Measurements from ENCODE around the gene SPDYE16. TPM values are rescaled to one million over a fixed set of nuclear protein-coding genes. Genes with fewer than 3 reads are reported as not detected.
A peak's percentile ranks its signal among the peaks of the same experiment; 100 is the strongest.
"Not testable (repeated sequence)": the region's sequence is repeated elsewhere in the genome, so short reads cannot be mapped to it uniquely, and the experiment has no call there.

Gene SPDYE16
- total and polyA plus RNA-seq, 10 of the 15 experiments (the other 5 are each of a cell fraction or from before 2014, with no cell fraction given): 0.04 to 0.92 (median 0.07) TPM; not detected in 1

DNA sequence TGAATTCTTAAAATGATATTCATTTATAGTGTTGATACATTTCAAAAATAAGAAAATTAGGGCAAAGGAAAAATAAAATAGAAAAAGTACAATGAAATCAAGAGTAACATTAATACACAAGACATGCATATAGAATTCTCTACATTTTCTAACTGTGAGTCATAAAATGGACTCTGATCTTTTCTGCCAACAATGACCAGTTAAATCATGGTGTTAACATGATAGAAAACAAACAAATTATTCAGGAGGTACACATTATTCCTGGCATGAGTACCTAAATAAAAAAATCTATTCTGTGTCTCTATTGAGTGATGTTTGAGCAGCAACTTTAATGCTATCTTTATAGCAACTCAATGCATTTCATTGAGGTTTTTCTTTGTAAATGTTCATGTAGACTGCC is 25.6 kb upstream of the SPDYE16 start:
- POLR2A ChIA-PET, FAIRE-seq: not testable (repeated sequence)

DNA sequence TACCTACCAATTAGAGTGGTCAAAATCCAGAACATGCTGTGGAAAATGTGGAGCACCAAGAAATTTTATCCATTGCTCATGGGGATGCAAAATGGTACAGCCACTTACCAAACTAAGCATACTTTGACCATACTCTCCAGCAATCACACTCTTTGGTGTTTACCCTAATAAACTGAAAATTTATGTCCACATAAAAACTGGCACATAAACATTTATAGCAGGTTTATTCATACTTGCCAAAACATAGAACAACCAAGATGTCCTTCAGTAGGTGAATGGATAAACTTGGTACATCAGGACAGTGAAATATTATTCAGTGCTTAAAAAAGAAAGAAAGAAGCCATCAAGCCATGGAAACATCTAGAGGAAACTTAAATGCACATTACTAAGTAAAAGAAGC is 24.7 kb upstream of the SPDYE16 start:
- H3K36me3 ChIP-seq (ENCODE audit: control insufficient read depth in 2 of 2, insufficient read depth in 2 of 2, low read length in 1 of 2); POLR2A ChIA-PET; H3K4me3 ChIP-seq; H3K27ac ChIP-seq (ENCODE audit: control insufficient read depth, insufficient read depth); H3K79me2 ChIP-seq (ENCODE audit: control insufficient read depth, insufficient read depth, low read length); FAIRE-seq; H3K9ac ChIP-seq (ENCODE audit: control insufficient read depth, insufficient read depth, low read length); H3K4me2 ChIP-seq (ENCODE audit: control insufficient read depth, insufficient read depth); DNase-seq (ENCODE audit: low read depth, low spot score); intact Hi-C loops (cut with micrococcal nuclease; ENCODE audit: unreplicated experiment); H3K4me1 ChIP-seq (ENCODE audit: control insufficient read depth, insufficient read depth, low read length); H3K27me3 ChIP-seq (replicated peaks in 1 of 2; ENCODE audit: control insufficient read depth in 2 of 2, insufficient read depth in 2 of 2, low read length in 1 of 2); H3K9me3 ChIP-seq (replicated peaks; ENCODE audit: control insufficient read depth, insufficient read depth, low read length); ATAC-seq; SMC1A ChIA-PET (ENCODE audit: uncharacterized antibody, unreplicated experiment); H2AFZ ChIP-seq (ENCODE audit: control insufficient read depth, low read depth, low read length); in situ Hi-C loops (cut with MboI); H4K20me1 ChIP-seq (ENCODE audit: control insufficient read depth, insufficient read depth); CTCF ChIA-PET; RAD21 ChIA-PET (ENCODE audit: unreplicated experiment): not testable (repeated sequence)
- TSS peak; percentile 11 for BruUV-seq (replicated peaks)

More for the DNA sequence above, 25.6 kb upstream of the SPDYE16 start:
- intact Hi-C loops (cut with micrococcal nuclease; ENCODE audit: unreplicated experiment); BruUV-seq (replicated peaks); H4K20me1 ChIP-seq (ENCODE audit: control insufficient read depth, insufficient read depth); H2AFZ ChIP-seq (ENCODE audit: control insufficient read depth, low read depth, low read length); H3K9me3 ChIP-seq (replicated peaks; ENCODE audit: control insufficient read depth, insufficient read depth, low read length); H3K36me3 ChIP-seq (ENCODE audit: control insufficient read depth in 2 of 2, insufficient read depth in 2 of 2, low read length in 1 of 2); CTCF ChIA-PET; ATAC-seq; H3K4me1 ChIP-seq (ENCODE audit: control insufficient read depth, insufficient read depth, low read length); H3K79me2 ChIP-seq (ENCODE audit: control insufficient read depth, insufficient read depth, low read length); in situ Hi-C loops (cut with MboI); H3K27me3 ChIP-seq (replicated peaks in 1 of 2; ENCODE audit: control insufficient read depth in 2 of 2, insufficient read depth in 2 of 2, low read length in 1 of 2); H3K4me3 ChIP-seq; SMC1A ChIA-PET (ENCODE audit: uncharacterized antibody, unreplicated experiment); DNase-seq (ENCODE audit: low read depth, low spot score); RAD21 ChIA-PET (ENCODE audit: unreplicated experiment); H3K4me2 ChIP-seq (ENCODE audit: control insufficient read depth, insufficient read depth); H3K9ac ChIP-seq (ENCODE audit: control insufficient read depth, insufficient read depth, low read length); H3K27ac ChIP-seq (ENCODE audit: control insufficient read depth, insufficient read depth): not testable (repeated sequence)

DNA sequence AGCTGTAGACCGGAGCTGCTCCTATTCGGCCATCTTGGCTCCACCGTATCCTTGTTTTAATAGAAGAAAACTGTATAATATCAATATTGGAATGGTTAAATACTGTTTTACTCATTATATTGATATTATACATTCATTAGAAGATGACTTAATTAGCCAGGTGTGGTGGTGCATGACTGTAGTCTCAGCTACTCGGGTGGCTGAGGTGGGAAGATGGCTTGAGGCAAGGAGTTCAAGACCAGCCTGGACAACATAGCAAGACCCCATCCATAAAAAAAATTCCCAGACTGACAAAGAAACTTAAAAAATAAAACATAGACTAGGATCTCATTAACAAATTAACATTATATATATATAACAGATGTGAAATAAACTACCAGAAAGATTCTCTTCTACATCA is 24.2 kb upstream of the SPDYE16 start:
- H4K20me1 ChIP-seq (ENCODE audit: control insufficient read depth, insufficient read depth); H3K36me3 ChIP-seq (ENCODE audit: control insufficient read depth in 2 of 2, insufficient read depth in 2 of 2, low read length in 1 of 2); in situ Hi-C loops (cut with MboI); FAIRE-seq; H3K4me3 ChIP-seq; RAD21 ChIA-PET (ENCODE audit: unreplicated experiment); H3K4me1 ChIP-seq (ENCODE audit: control insufficient read depth, insufficient read depth, low read length); intact Hi-C loops (cut with micrococcal nuclease; ENCODE audit: unreplicated experiment); CTCF ChIA-PET; H3K27me3 ChIP-seq (replicated peaks in 1 of 2; ENCODE audit: control insufficient read depth in 2 of 2, insufficient read depth in 2 of 2, low read length in 1 of 2); H3K4me2 ChIP-seq (ENCODE audit: control insufficient read depth, insufficient read depth); SMC1A ChIA-PET (ENCODE audit: uncharacterized antibody, unreplicated experiment); POLR2A ChIA-PET; H3K79me2 ChIP-seq (ENCODE audit: control insufficient read depth, insufficient read depth, low read length); H3K9ac ChIP-seq (ENCODE audit: control insufficient read depth, insufficient read depth, low read length); H3K27ac ChIP-seq (ENCODE audit: control insufficient read depth, insufficient read depth); ATAC-seq; H3K9me3 ChIP-seq (replicated peaks; ENCODE audit: control insufficient read depth, insufficient read depth, low read length); BruUV-seq (replicated peaks); DNase-seq (ENCODE audit: low read depth, low spot score); H2AFZ ChIP-seq (ENCODE audit: control insufficient read depth, low read depth, low read length): not testable (repeated sequence)
- 4% methylated on average over 1 of the region's 4 CpGs for WGBS (ENCODE audit: insufficient coverage, insufficient replicate concordance, low lambda C conversion rate, missing lambda C conversion rate)

DNA sequence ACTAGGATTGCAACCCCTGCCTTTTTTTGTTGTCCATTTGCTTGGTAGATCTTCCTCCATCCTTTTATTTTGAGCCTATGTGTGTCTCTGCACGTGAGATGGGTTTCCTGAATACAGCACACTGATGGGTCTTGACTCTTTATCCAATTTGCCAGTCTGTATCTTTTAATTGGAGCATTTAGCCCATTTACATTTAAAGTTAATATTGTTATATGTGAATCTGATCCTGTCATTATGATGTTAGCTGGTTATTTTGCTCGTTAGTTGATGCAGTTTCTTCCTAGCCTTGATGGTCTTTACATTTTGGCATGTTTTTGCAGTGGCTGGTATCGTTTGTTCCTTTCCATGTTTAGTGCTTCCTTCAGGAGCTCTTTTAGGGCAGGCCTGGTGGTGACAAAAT is 21.9 kb upstream of the SPDYE16 start:
- H3K27me3 ChIP-seq (replicated peaks in 1 of 2; ENCODE audit: control insufficient read depth in 2 of 2, insufficient read depth in 2 of 2, low read length in 1 of 2); H3K79me2 ChIP-seq (ENCODE audit: control insufficient read depth, insufficient read depth, low read length); H2AFZ ChIP-seq (ENCODE audit: control insufficient read depth, low read depth, low read length); SMC1A ChIA-PET (ENCODE audit: uncharacterized antibody, unreplicated experiment); RAD21 ChIA-PET (ENCODE audit: unreplicated experiment); H3K9ac ChIP-seq (ENCODE audit: control insufficient read depth, insufficient read depth, low read length); intact Hi-C loops (cut with micrococcal nuclease; ENCODE audit: unreplicated experiment); DNase-seq (ENCODE audit: low read depth, low spot score); ATAC-seq; H3K27ac ChIP-seq (ENCODE audit: control insufficient read depth, insufficient read depth); H3K4me1 ChIP-seq (ENCODE audit: control insufficient read depth, insufficient read depth, low read length); CTCF ChIA-PET; H3K4me2 ChIP-seq (ENCODE audit: control insufficient read depth, insufficient read depth); H3K36me3 ChIP-seq (ENCODE audit: control insufficient read depth in 2 of 2, insufficient read depth in 2 of 2, low read length in 1 of 2); FAIRE-seq; POLR2A ChIA-PET; H3K4me3 ChIP-seq; in situ Hi-C loops (cut with MboI); H3K9me3 ChIP-seq (replicated peaks; ENCODE audit: control insufficient read depth, insufficient read depth, low read length); H4K20me1 ChIP-seq (ENCODE audit: control insufficient read depth, insufficient read depth): not testable (repeated sequence)
- BruUV-seq (replicated peaks): TSS peak; percentile 9
- 94% methylated on average over 2 of the region's 3 CpGs for WGBS (ENCODE audit: insufficient coverage, insufficient replicate concordance, low lambda C conversion rate, missing lambda C conversion rate)

All from GM12878 (cell line).